Left cardiac atrium (tissue), 4 donors: Measurements from ENCODE around the gene LYPLA2. TPM values are rescaled to one million over a fixed set of nuclear protein-coding genes. Genes with fewer than 3 reads are reported as not detected.
"Not testable (repeated sequence)": the region's sequence is repeated elsewhere in the genome, so short reads cannot be mapped to it uniquely, and the experiment has no call there.

Experiments used
- ATAC-seq, 2 donors: fragments of 200-7000 bp; cut with Tn5 transposase; one replicate each; pipeline ENCODE4 v1.9.1; 2020; ENCODE audit warnings: mild to moderate bottlenecking in 2 of 2, moderate library complexity in 2 of 2
- DNase-seq: peaks from one replicate; pipeline ENCODE4 v3.0.0-alpha.2; 2020
- intact Hi-C, 2 donors: fragments of 100-400 bp; cut with DNase I; formaldehyde crosslinking; loops; one replicate each; pipeline versions ENCODE4 v1.14.1 to v1.15.1; 2022 to 2023
- total RNA-seq, 2 donors: library from RNA; stranded (reverse); fragmentation: NEBNext Ultra II Directional; extraction: Animal tissue kit (Norgen Biotek cat#: 25700); gene quantifications; one replicate each; pipeline ENCODE4 v1.2.1, GENCODE V29; 2021
- donor health status: DM: no; HTN: yes; CAD: no.
- donor health status: DM: no; HTN: yes; CAD: no; lungs with severe emphysema.
- donor health status: DM: yes; HTN: yes; CAD: no.
- donor health status: Dilated cardiomyopathy.

The LYPLA2 gene
- total RNA-seq, 2 donors from 2014 or later, result 32.3 to 36.4 TPM

- DNase-seq (no peak), ATAC-seq (no peak)
- intact Hi-C loops, result no loop called here
These were observed 26.0 kb downstream of the LYPLA2 start for GRCh38 chr1:23816906-23817305.

GRCh38 chr1:23817633-23818032, 26.7 kb downstream of the LYPLA2 start:
- no peak for ATAC-seq
- intact Hi-C loops, result no loop called here

GRCh38 chr1:23823767-23824166, 32.8 kb downstream of the LYPLA2 start:
- DNase-seq (no peak), ATAC-seq (no peak)
- intact Hi-C loops, result no loop called here

More at GRCh38 chr1:23817633-23818032, 26.7 kb downstream of the LYPLA2 start:
- DNase-seq, result no peak

- intact Hi-C loops, result no loop called here
- DNase-seq, result no peak
- peak in 1 of 2 donors; percentile 7 for ATAC-seq
These were observed 33.7 kb downstream of the LYPLA2 start for GRCh38 chr1:23824711-23825075.

GRCh38 chr1:23825076-23825761, 34.3 kb downstream of the LYPLA2 start, which contains the start of gene HMGCL:
Gene HMGCL (minus strand): TSS chr1:23825429. CDS start chr1:23825415, 14 bp downstream.
- peak; percentile 93 for DNase-seq
- intact Hi-C loops, result no loop called here
- peak; percentile 100 for ATAC-seq

GRCh38 chr1:23825762-23826522, 35.0 kb downstream of the LYPLA2 start:
- ATAC-seq (no peak), DNase-seq (no peak)
- intact Hi-C loops, result no loop called here

- intact Hi-C loops, DNase-seq, ATAC-seq: not testable (repeated sequence)
These were observed 35.6 kb downstream of the LYPLA2 start for GRCh38 chr1:23826590-23826989.

- ATAC-seq (no peak), DNase-seq (no peak)
- intact Hi-C loops, result no loop called here
These were observed 36.8 kb downstream of the LYPLA2 start for GRCh38 chr1:23827717-23828116.

GRCh38 chr1:23834156-23834555, 43.2 kb downstream of the LYPLA2 start:
- DNase-seq, intact Hi-C loops, ATAC-seq: not testable (repeated sequence)

GRCh38 chr1:23836037-23836436, 45.1 kb downstream of the LYPLA2 start:
- ATAC-seq, result no peak
- DNase-seq, result no peak
- intact Hi-C loops, result no loop called here

GRCh38 chr1:23837908-23838307, 47.0 kb downstream of the LYPLA2 start:
- intact Hi-C loops, result no loop called here
- no peak for DNase-seq
- ATAC-seq, result peak in 1 of 2 donors; percentile 17

- intact Hi-C loops, result no loop called here
- DNase-seq, result peak; percentile 67
- ATAC-seq, result peak; percentile 98 to 100
These were observed 47.5 kb downstream of the LYPLA2 start for GRCh38 chr1:23838401-23838866.

GRCh38 chr1:23843644-23844043, 52.7 kb downstream of the LYPLA2 start:
- intact Hi-C loops, result no loop called here
- ATAC-seq (no peak), DNase-seq (no peak)

Other genes with a start within 250 kb of the LYPLA2 start
- 100 to 1,000 TPM; 119 to 172 TPM for gene ID3, start 231.6 kb upstream of the LYPLA2 start, total RNA-seq
- 100 to 1,000 TPM; 639 to 683 TPM for gene RPL11, start 99.3 kb upstream of the LYPLA2 start, total RNA-seq
- gene ELOA, start 47.7 kb upstream of the LYPLA2 start, total RNA-seq, result 10 to 100 TPM; 30.0 to 30.2 TPM
- 10 to 100 TPM; 34.9 to 39.6 TPM for gene PITHD1, start 12.7 kb upstream of the LYPLA2 start, total RNA-seq
- 10 to 100 TPM in 1 of 2 donors, 1 to 10 TPM in 1; 9.7 to 16.0 TPM for gene GALE, start 9.6 kb downstream of the LYPLA2 start, total RNA-seq
- gene HMGCL, start 34.3 kb downstream of the LYPLA2 start, total RNA-seq, result 10 to 100 TPM; 23.1 to 23.4 TPM
- gene FUCA1, start 77.1 kb downstream of the LYPLA2 start, total RNA-seq, result 10 to 100 TPM; 17.0 to 19.9 TPM
- gene CNR2, start 122.2 kb downstream of the LYPLA2 start, total RNA-seq, result not detected
- 10 to 100 TPM; 84.2 to 89.2 TPM for gene PNRC2, start 168.7 kb downstream of the LYPLA2 start, total RNA-seq
- 10 to 100 TPM; 49.5 to 59.3 TPM for gene SRSF10, start 189.2 kb downstream of the LYPLA2 start, total RNA-seq